ENCODE measurements around the gene ABCA3.

DNA sequence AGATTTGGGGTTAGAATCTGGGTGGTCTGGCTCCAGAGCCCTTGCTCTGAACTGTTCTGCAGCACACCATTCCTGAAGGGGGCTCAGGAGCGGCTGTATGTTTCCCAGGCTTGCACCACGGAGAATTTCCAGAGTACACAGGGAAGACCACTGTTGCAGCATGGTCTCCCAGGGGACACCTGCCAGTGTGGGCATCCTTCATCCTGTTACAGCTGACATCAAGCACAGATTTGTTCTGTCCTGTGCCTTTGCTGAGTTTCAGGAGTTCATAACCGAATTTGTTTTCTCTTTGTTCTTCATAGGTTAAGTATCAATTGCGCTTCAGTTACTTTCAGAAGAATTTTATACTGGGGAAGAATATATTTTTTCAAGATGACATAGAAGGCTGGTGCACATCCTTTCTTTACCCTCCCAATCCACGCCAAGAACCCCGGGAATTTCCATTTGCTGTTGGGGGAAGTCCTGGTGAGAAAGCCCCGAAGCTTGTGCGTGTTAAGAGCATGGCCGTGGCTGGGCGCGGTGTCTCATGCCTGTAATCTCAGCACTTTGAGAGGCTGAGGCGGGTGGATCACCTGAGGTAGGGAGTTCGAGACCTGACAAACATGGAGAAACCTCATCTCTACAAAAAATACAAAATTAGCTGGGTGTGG is 26.3 kb upstream of the ABCA3 start:
- TF ChIP-seq, protein P1, sequence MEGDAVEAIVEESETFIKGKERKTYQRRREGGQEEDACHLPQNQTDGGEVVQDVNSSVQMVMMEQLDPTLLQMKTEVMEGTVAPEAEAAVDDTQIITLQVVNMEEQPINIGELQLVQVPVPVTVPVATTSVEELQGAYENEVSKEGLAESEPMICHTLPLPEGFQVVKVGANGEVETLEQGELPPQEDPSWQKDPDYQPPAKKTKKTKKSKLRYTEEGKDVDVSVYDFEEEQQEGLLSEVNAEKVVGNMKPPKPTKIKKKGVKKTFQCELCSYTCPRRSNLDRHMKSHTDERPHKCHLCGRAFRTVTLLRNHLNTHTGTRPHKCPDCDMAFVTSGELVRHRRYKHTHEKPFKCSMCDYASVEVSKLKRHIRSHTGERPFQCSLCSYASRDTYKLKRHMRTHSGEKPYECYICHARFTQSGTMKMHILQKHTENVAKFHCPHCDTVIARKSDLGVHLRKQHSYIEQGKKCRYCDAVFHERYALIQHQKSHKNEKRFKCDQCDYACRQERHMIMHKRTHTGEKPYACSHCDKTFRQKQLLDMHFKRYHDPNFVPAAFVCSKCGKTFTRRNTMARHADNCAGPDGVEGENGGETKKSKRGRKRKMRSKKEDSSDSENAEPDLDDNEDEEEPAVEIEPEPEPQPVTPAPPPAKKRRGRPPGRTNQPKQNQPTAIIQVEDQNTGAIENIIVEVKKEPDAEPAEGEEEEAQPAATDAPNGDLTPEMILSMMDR (IDR thresholded peaks at IDR 0.05; ENCODE audit: low read length): no peak
- TF ChIP-seq EZH2 (IDR thresholded peaks at IDR 0.05; ENCODE audit: borderline replicate concordance, low read length): no peak

Data from OCI-LY1 (cell line).